Smooth muscle cell (in vitro differentiated cells): ENCODE results near the gene KIF1A. TPM values are rescaled to one million over a fixed set of nuclear protein-coding genes. Genes with fewer than 3 reads are reported as not detected.

ENCODE experiments used
- DNase-seq: peaks from one replicate; lab custom pipeline; 2025; ENCODE audit not compliant: unreplicated experiment; lab: John Stamatoyannopoulos, UW
- H2AFZ ChIP-seq: fragments of 200-600 bp; sonication (generic); 2 replicates; pipeline ENCODE4 v1.6.0; 2016; ENCODE audit warnings: antibody characterized with exemption, low read depth, mild to moderate bottlenecking
- H3F3A ChIP-seq: fragments of 200-600 bp; sonication (generic); 2 replicates; pipeline ENCODE4 v1.6.0; 2017; ENCODE audit warnings: antibody characterized with exemption, low read depth
- H3K27ac ChIP-seq: fragments of 200-600 bp; sonication (generic); 2 replicates; pipeline ENCODE4 v1.5.1; 2016; ENCODE audit warnings: low read depth, mild to moderate bottlenecking
- H3K27me3 ChIP-seq: fragments of 200-600 bp; sonication (generic); 2 replicates; pipeline ENCODE4 v1.6.1; 2016; ENCODE audit warnings: low read depth, mild to moderate bottlenecking
- H3K36me3 ChIP-seq: fragments of 200-600 bp; sonication (generic); 2 replicates; pipeline ENCODE4 v1.5.1; 2016; ENCODE audit warnings: low read depth
- H3K4me1 ChIP-seq: fragments of 200-600 bp; sonication (generic); 2 replicates; pipeline ENCODE4 v1.5.1; 2016; ENCODE audit warnings: low read depth
- H3K4me2 ChIP-seq: fragments of 200-600 bp; sonication (generic); 2 replicates; pipeline ENCODE4 v1.6.0; 2016; ENCODE audit warnings: mild to moderate bottlenecking
- H3K4me3 ChIP-seq: fragments of 200-600 bp; sonication (generic); 2 replicates; pipeline ENCODE4 v1.5.1; 2016; ENCODE audit warnings: mild to moderate bottlenecking
- H3K79me2 ChIP-seq: fragments of 200-600 bp; sonication (generic); 2 replicates; pipeline ENCODE4 v1.6.0; 2016; ENCODE audit warnings: low read depth, mild to moderate bottlenecking
- H3K9ac ChIP-seq: fragments of 200-600 bp; sonication (generic); 2 replicates; pipeline ENCODE4 v1.6.0; 2016; ENCODE audit warnings: low read depth
- H3K9me3 ChIP-seq: fragments of 200-600 bp; sonication (generic); replicated peaks from 2 replicates; pipeline ENCODE4 v1.5.1; 2016; ENCODE audit warnings: low read depth
- H4K20me1 ChIP-seq: fragments of 200-600 bp; sonication (generic); 2 replicates; pipeline ENCODE4 v1.6.0; 2016; ENCODE audit warnings: low read depth
- CTCF ChIP-seq: fragments of 200-600 bp; sonication (generic); IDR thresholded peaks from 2 replicates; pipeline ENCODE4 v1.5.1; 2017; ENCODE audit warnings: borderline replicate concordance, mild to moderate bottlenecking, antibody characterized with exemption; ENCODE audit not compliant: insufficient read depth, poor library complexity, severe bottlenecking
- WGBS: methylation state at CpG from one replicate; pipeline ENCODE4 v1.1.7; 2016; ENCODE audit warnings: low lambda C conversion rate; 5-methylcytosine and 5-hydroxymethylcytosine counted together
- polyA plus RNA-seq: library from polyadenylated mRNA; unstranded; fragments of >200 nt; fragmentation: Nextera tagmentation; extraction: Ambion mirVana; gene quantifications from 2 replicates; pipeline ENCODE4 v1.2.1, GENCODE V29; 2016
- small RNA-seq: library from RNA; depleted of rRNA; stranded (forward); fragments of <200 nt; gene quantifications from one replicate; pipeline ENCODE3, GENCODE V24; 2014
- total RNA-seq: library from RNA; depleted of rRNA; stranded (reverse); fragments of >200 nt; gene quantifications from 2 replicates; pipeline ENCODE4 v1.2.3, GENCODE V29; 2014

The KIF1A gene
- total and polyA plus RNA-seq, 2 experiments from 2014 or later, result 4.6 to 8.4 TPM

GRCh38 chr2:240664622-240665021, 155.4 kb downstream of the KIF1A start:
- H3K9me3 ChIP-seq, result peaks cover 2% of the 10 kb centered on the region
- H3F3A ChIP-seq, result no peaks in the 10 kb centered on the region
- H4K20me1 ChIP-seq, result no peaks in the 10 kb centered on the region
- no peak for DNase-seq
- TF ChIP-seq CTCF, result no peak
- WGBS, result 89% methylated on average over 1 of the region's 1 CpG
- H3K27ac ChIP-seq, result no peak overlapping the region
- no peaks in the 10 kb centered on the region for H3K36me3 ChIP-seq
- H3K4me2 ChIP-seq, result no peak overlapping the region
- H3K27me3 ChIP-seq, result peaks cover 19% of the 10 kb centered on the region
- H3K4me3 ChIP-seq, result no peak overlapping the region
- no peak overlapping the region for H3K9ac ChIP-seq
- H2AFZ ChIP-seq, result no peak overlapping the region
- no peaks in the 10 kb centered on the region for H3K4me1 ChIP-seq
- no peaks in the 10 kb centered on the region for H3K79me2 ChIP-seq

Small RNA genes lying within 50 kb of the gene (small RNA-seq; reads per million reads assigned to genes)
- gene AC011298.3, result not detected

Other genes with a start within 250 kb of the KIF1A start
- gene CAPN10, start 233.5 kb downstream of the KIF1A start, total RNA-seq, result 6.6 and 6.9 TPM in 2 replicates
- gene CAPN10, start 233.5 kb downstream of the KIF1A start, polyA plus RNA-seq, result 17.0 and 23.6 TPM in 2 replicates
- gene GPR35, start 194.7 kb downstream of the KIF1A start, total RNA-seq, result 1.2 and 1.3 TPM in 2 replicates
- 1.4 and 2.1 TPM in 2 replicates for gene GPR35, start 194.7 kb downstream of the KIF1A start, polyA plus RNA-seq
- gene AQP12B, start 137.3 kb downstream of the KIF1A start, total RNA-seq, result not detected in 2 replicates
- gene AQP12B, start 137.3 kb downstream of the KIF1A start, polyA plus RNA-seq, result not detected in 2 replicates
- gene AQP12A, start 128.4 kb downstream of the KIF1A start, total RNA-seq, result not detected in 2 replicates
- gene AQP12A, start 128.4 kb downstream of the KIF1A start, polyA plus RNA-seq, result not detected in 2 replicates
- gene AGXT, start 48.6 kb upstream of the KIF1A start, total RNA-seq, result not detected in 2 replicates
- 0.12 TPM in 1 of 2 replicates, not detected in the other for gene AGXT, start 48.6 kb upstream of the KIF1A start, polyA plus RNA-seq
- gene MAB21L4, start 75.9 kb upstream of the KIF1A start, total RNA-seq, result 0.99 and 2.2 TPM in 2 replicates
- 0.53 TPM in 1 of 2 replicates, not detected in the other for gene MAB21L4, start 75.9 kb upstream of the KIF1A start, polyA plus RNA-seq
- gene CROCC2, start 86.1 kb upstream of the KIF1A start, total RNA-seq, result not detected in 2 replicates
- gene CROCC2, start 86.1 kb upstream of the KIF1A start, polyA plus RNA-seq, result not detected in 2 replicates
- 0.36 and 0.81 TPM in 2 replicates for gene SNED1, start 178.4 kb upstream of the KIF1A start, total RNA-seq
- 1.1 and 3.0 TPM in 2 replicates for gene SNED1, start 178.4 kb upstream of the KIF1A start, polyA plus RNA-seq